HG03457 (cell line): ENCODE measurements around the gene FSCB.
"Not testable (repeated sequence)": the region's sequence is repeated elsewhere in the genome, so short reads cannot be mapped to it uniquely, and the experiment has no call there.

Experiments
- ATAC-seq: cut with Tn5 transposase; IDR thresholded peaks from one replicate; pipeline ENCODE4 v1.9.1; 2021; ENCODE audit warnings: moderate number of reproducible peaks; ENCODE audit not compliant: unreplicated experiment

Gene FSCB

GRCh38 chr14:44507183-44507582, at the start of gene FSCB:
Gene FSCB (minus strand): TSS chr14:44507283. CDS start chr14:44506987, 296 bp downstream.
- ATAC-seq, result no peak

- ATAC-seq, result no peak
Measured at GRCh38 chr14:44531658-44532057, 24.6 kb upstream of the FSCB start.

- no peak for ATAC-seq
Measured at GRCh38 chr14:44530475-44530874, 23.4 kb upstream of the FSCB start.

- ATAC-seq, result no peak
Measured at GRCh38 chr14:44529026-44529425, 21.9 kb upstream of the FSCB start.

GRCh38 chr14:44528180-44528579, 21.1 kb upstream of the FSCB start:
- ATAC-seq, result no peak

GRCh38 chr14:44525237-44525636, 18.2 kb upstream of the FSCB start:
- no peak for ATAC-seq

GRCh38 chr14:44515668-44516067, 8.6 kb upstream of the FSCB start:
- ATAC-seq, result not testable (repeated sequence)

GRCh38 chr14:44508834-44509233, 1.8 kb upstream of the FSCB start:
- ATAC-seq, result no peak

GRCh38 chr14:44505588-44505987, 1.5 kb downstream of the FSCB start:
- ATAC-seq, result no peak

- no peak for ATAC-seq
Measured at GRCh38 chr14:44497148-44497547, 9.9 kb downstream of the FSCB start.

GRCh38 chr14:44494137-44494536, 12.9 kb downstream of the FSCB start:
- no peak for ATAC-seq

- no peak for ATAC-seq
Measured at GRCh38 chr14:44490966-44491365, 16.1 kb downstream of the FSCB start.

GRCh38 chr14:44477953-44478352, 29.1 kb downstream of the FSCB start:
- no peak for ATAC-seq

GRCh38 chr14:44468771-44469170, 38.3 kb downstream of the FSCB start:
- ATAC-seq, result no peak

GRCh38 chr14:44463356-44464004, 43.6 kb downstream of the FSCB start:
- ATAC-seq, result no peak

GRCh38 chr14:44462381-44462780, 44.7 kb downstream of the FSCB start:
- no peak for ATAC-seq

GRCh38 chr14:44461811-44462210, 45.3 kb downstream of the FSCB start:
- ATAC-seq, result no peak
